CD4-positive, alpha-beta T cell treated with Interleukin-1 beta for 1 hour (primary cell): ENCODE measurements around the gene IL13RA1.
A peak's percentile ranks its signal among the peaks of the same experiment; 100 is the strongest.
"Not testable (repeated sequence)": the region's sequence is repeated elsewhere in the genome, so short reads cannot be mapped to it uniquely, and the experiment has no call there.

Source experiments
- DNase-seq, 2 donors: peaks; one replicate each; pipeline ENCODE4 v3.0.0-alpha.2; 2020 to 2022

The IL13RA1 gene

GRCh38 chrX:118726887-118727685 lies at the start of gene IL13RA1:
TSS of gene IL13RA1 (plus strand) at chrX:118727606. CDS start at chrX:118727639, 33 bp downstream.
- DNase-seq: peak in 1 of 2 donors; percentile 22

- no peak for DNase-seq
Observed at GRCh38 chrX:118679290-118679689, 48.1 kb upstream of the IL13RA1 start.

- no peak for DNase-seq
Observed at GRCh38 chrX:118682258-118683014, 45.0 kb upstream of the IL13RA1 start.

GRCh38 chrX:118685393-118685792 lies 42.0 kb upstream of the IL13RA1 start:
- no peak for DNase-seq

GRCh38 chrX:118688935-118689334 lies 38.5 kb upstream of the IL13RA1 start:
- no peak for DNase-seq

- DNase-seq: no peak
Observed at GRCh38 chrX:118693843-118694242, 33.6 kb upstream of the IL13RA1 start.

GRCh38 chrX:118694638-118695037 lies 32.8 kb upstream of the IL13RA1 start:
- no peak for DNase-seq

- peak in 1 of 2 donors; percentile 49 for DNase-seq
Observed at GRCh38 chrX:118698516-118699170, 28.8 kb upstream of the IL13RA1 start.

GRCh38 chrX:118702741-118703140 lies 24.7 kb upstream of the IL13RA1 start:
- no peak for DNase-seq

- DNase-seq: no peak
Observed at GRCh38 chrX:118706681-118707080, 20.7 kb upstream of the IL13RA1 start.

GRCh38 chrX:118714521-118714920 lies 12.9 kb upstream of the IL13RA1 start:
- DNase-seq: no peak

- DNase-seq: not testable (repeated sequence)
Observed at GRCh38 chrX:118715917-118716316, 11.5 kb upstream of the IL13RA1 start.

GRCh38 chrX:118716833-118717232 lies 10.6 kb upstream of the IL13RA1 start:
- not testable (repeated sequence) for DNase-seq

- peak in 1 of 2 donors; percentile 25 for DNase-seq
Observed at GRCh38 chrX:118717678-118718391, 9.6 kb upstream of the IL13RA1 start.

- peak in 1 of 2 donors; percentile 23 for DNase-seq
Observed at GRCh38 chrX:118718737-118719136, 8.7 kb upstream of the IL13RA1 start.

- DNase-seq: no peak
Observed at GRCh38 chrX:118720058-118720707, 7.2 kb upstream of the IL13RA1 start.

GRCh38 chrX:118723376-118723775 lies 4.0 kb upstream of the IL13RA1 start:
- DNase-seq: no peak

GRCh38 chrX:118724365-118724764 lies 3.0 kb upstream of the IL13RA1 start:
- no peak for DNase-seq

- DNase-seq: no peak
Observed at GRCh38 chrX:118724775-118725174, 2.6 kb upstream of the IL13RA1 start.

- DNase-seq: no peak
Observed at GRCh38 chrX:118726396-118726795, 1.0 kb upstream of the IL13RA1 start.

- no peak for DNase-seq
Observed at GRCh38 chrX:118727686-118728339, 407 bp downstream of the IL13RA1 start.
